Adrenal gland (tissue), 5 donors: ENCODE measurements around the gene CCN5.

ENCODE experiments used
- CTCF ChIP-seq, 6 experiments: fragments of 450-650 bp in 4 of 6; fragments of 200-600 bp in 2 of 6; sonication (generic) in 1 of 6; IDR thresholded peaks; 1 replicate in 5 of 6; 2 replicates in 1 of 6; pipeline versions ENCODE4 v1.5.1 to v1.8.0; 2016 to 2021; ENCODE audit warnings: antibody characterized with exemption in 6 of 6, mild to moderate bottlenecking in 2 of 6, moderate library complexity in 1 of 6
- POLR2A ChIP-seq, 2 donors: fragments of 450-650 bp; IDR thresholded peaks; one replicate each; pipeline ENCODE4 v1.6.1; 2017; ENCODE audit warnings: antibody characterized with exemption in 2 of 2, mild to moderate bottlenecking in 2 of 2, moderate library complexity in 1 of 2
- donor health status: DM: no; HTN: no; CAD: no.

DNA sequence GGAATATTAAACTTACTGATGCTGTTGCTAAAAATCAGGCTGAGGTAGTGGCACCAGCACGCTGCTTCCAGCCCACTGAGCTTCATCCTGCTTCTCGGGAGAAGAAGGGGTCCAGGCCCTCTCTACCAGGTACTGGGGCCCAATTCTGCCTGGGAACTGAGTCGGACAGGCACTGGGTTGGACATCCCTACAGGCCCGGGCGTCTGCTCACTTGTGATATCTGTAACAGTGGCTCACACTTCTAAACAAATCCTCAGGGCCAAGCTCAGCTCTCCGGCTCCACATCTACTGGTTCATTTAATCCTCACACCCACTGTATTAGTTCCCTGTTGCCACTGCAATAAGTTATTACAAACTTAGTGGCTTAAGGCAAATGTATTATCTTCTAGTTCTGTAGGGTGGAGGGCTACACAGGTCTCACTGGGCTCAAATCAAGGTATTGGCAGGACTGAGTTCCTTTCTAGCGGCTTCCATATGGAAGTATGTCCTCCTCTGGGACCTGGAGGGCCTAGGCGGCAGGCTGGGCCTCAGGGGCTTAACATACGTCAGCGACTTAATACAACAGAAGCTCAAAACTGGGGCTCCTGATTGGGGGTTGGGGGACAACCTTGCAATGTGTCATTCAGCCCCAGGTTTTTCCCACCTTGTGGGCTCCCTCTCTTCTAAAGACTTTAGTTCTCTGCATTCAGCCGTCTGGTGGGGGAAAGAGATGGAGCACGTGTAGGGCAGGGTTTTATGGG is 28.9 kb downstream of the CCN5 start:
- TF ChIP-seq CTCF (IDR thresholded peaks at IDR 0.05) (no peak), POLR2A (IDR thresholded peaks at IDR 0.05) (no peak)
